Neural progenitor cell (in vitro differentiated cells): ENCODE measurements around the gene PKP2.

Experiments used
- EZH2 ChIP-seq: fragments of 200-600 bp; sonication (generic); IDR thresholded peaks from 2 replicates; pipeline ENCODE4 v1.6.1; 2017; ENCODE audit warnings: antibody characterized with exemption, mild to moderate bottlenecking, moderate library complexity
- EZH2phosphoT487 ChIP-seq: fragments of 200-600 bp; sonication (generic); IDR thresholded peaks from 2 replicates; pipeline ENCODE4 v1.6.1; 2017; ENCODE audit warnings: antibody characterized with exemption
- TF ChIP-seq, protein P1 (sequence below): fragments of 200-600 bp; sonication (generic); IDR thresholded peaks from 2 replicates; pipeline ENCODE4 v1.5.1; 2017; ENCODE audit warnings: antibody characterized with exemption, mild to moderate bottlenecking

DNA sequence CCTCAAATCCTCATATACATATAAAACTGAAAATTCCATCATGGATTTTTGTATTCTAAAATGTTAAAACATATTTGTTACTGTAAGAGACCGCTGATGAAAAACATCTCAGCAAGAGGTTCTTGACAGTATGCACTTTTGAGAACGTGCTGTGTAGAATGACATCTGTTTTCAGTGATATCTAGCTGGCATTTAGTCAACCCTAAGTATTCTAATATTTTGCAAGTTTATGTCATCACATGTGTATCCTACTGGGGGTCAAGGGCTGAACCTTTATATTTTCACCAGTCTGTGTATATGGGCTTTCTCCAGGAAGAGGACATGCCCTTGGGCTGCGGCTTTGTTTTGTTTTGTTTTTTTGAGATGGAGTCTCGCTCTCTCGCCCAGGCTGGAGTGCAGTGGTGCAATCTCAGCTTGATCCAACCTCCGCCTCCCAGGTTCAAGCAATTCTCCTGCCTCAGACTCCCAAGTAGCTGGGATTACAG, 118.8 kb downstream of the PKP2 start:
- TF ChIP-seq, protein P1, sequence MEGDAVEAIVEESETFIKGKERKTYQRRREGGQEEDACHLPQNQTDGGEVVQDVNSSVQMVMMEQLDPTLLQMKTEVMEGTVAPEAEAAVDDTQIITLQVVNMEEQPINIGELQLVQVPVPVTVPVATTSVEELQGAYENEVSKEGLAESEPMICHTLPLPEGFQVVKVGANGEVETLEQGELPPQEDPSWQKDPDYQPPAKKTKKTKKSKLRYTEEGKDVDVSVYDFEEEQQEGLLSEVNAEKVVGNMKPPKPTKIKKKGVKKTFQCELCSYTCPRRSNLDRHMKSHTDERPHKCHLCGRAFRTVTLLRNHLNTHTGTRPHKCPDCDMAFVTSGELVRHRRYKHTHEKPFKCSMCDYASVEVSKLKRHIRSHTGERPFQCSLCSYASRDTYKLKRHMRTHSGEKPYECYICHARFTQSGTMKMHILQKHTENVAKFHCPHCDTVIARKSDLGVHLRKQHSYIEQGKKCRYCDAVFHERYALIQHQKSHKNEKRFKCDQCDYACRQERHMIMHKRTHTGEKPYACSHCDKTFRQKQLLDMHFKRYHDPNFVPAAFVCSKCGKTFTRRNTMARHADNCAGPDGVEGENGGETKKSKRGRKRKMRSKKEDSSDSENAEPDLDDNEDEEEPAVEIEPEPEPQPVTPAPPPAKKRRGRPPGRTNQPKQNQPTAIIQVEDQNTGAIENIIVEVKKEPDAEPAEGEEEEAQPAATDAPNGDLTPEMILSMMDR, result no peak
- TF ChIP-seq EZH2 (no peak), EZH2phosphoT487 (no peak)
